Right hindlimb (tissue), 1 donor: ENCODE measurements around the gene FOXM1.

Experiments used
- DNase-seq: peaks from one replicate; pipeline ENCODE4 v3.0.0-alpha.2; 2018

The FOXM1 gene, protein sequence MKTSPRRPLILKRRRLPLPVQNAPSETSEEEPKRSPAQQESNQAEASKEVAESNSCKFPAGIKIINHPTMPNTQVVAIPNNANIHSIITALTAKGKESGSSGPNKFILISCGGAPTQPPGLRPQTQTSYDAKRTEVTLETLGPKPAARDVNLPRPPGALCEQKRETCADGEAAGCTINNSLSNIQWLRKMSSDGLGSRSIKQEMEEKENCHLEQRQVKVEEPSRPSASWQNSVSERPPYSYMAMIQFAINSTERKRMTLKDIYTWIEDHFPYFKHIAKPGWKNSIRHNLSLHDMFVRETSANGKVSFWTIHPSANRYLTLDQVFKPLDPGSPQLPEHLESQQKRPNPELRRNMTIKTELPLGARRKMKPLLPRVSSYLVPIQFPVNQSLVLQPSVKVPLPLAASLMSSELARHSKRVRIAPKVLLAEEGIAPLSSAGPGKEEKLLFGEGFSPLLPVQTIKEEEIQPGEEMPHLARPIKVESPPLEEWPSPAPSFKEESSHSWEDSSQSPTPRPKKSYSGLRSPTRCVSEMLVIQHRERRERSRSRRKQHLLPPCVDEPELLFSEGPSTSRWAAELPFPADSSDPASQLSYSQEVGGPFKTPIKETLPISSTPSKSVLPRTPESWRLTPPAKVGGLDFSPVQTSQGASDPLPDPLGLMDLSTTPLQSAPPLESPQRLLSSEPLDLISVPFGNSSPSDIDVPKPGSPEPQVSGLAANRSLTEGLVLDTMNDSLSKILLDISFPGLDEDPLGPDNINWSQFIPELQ

GRCh38 chr12:2877047-2877952 is at the start of gene FOXM1, which contains the start of gene RHNO1:
FOXM1 (minus strand) TSS chr12:2877174; CDS start chr12:2874478, 2,696 bp downstream.
RHNO1 (plus strand) TSS chr12:2877223; CDS start chr12:2885367, 8,144 bp downstream.
- DNase-seq, result peak; percentile 94

- DNase-seq, result no peak
Measured at GRCh38 chr12:2925322-2925995, 48.5 kb upstream of the FOXM1 start.

DNA sequence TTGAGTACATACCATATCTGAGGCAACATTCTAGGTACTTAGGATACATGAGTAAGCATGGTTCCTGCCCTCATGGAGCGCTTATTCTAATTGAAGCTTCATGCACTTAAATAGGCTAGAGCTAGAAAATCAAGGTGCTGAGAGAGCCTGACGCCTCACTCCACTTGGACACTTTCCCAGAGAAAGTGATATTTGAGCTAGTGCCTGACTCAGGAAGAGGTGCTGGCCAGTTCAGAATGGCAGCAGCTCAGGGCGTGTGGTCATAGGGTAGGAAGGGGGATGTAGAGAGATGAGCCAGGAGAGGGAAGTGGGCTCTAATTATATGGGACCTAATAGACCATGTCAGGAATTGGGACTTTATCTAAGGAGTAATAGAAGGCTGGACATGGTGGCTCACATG is 47.0 kb upstream of the FOXM1 start:
- DNase-seq, result no peak

GRCh38 chr12:2923057-2923456 is 46.1 kb upstream of the FOXM1 start:
- DNase-seq, result no peak

- DNase-seq, result no peak
Measured at GRCh38 chr12:2922329-2922728, 45.4 kb upstream of the FOXM1 start.

GRCh38 chr12:2919249-2919648 is 42.3 kb upstream of the FOXM1 start:
- DNase-seq, result no peak

DNA sequence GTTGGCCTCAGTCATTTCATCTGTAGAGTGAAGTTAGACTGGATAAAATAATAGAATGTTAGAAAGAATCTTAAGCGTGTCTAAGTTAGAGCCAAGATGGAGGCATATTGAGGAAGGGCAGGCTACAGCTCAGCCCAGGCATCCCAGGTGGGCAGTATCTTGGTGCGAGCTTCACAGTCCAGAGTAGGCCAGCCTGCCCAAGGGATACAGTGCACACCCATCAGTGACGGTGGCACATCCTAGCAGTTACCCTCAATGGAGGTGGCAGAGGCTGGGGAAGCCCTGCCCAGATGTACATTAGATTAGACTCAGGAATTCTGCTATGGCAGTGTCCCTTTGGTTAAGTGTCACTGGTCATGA is 35.2 kb upstream of the FOXM1 start:
- DNase-seq, result no peak

DNA sequence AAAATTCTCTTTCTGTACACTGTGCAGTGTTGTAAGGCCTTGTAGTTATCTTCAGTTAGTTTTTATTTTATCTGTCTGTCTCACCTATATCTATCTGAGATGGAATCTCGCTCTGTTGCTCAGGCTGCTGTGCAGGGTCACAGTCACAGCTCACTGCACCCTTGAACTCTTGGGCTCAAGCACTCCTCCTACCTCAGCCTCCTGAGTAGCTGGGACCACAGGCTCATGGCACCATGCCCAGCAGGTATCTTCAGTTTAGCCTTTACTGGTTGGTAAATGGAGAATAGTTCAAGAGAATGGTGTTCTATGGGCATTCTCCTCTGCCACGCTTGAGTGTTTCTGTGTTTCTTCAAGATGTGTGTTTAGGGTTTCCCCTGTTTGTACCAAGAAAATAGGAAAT is 27.3 kb upstream of the FOXM1 start:
- no peak for DNase-seq

- DNase-seq, result no peak
Measured at GRCh38 chr12:2902272-2902880, 25.4 kb upstream of the FOXM1 start.

- DNase-seq, result no peak
Measured at GRCh38 chr12:2900642-2901041, 23.7 kb upstream of the FOXM1 start.

DNA sequence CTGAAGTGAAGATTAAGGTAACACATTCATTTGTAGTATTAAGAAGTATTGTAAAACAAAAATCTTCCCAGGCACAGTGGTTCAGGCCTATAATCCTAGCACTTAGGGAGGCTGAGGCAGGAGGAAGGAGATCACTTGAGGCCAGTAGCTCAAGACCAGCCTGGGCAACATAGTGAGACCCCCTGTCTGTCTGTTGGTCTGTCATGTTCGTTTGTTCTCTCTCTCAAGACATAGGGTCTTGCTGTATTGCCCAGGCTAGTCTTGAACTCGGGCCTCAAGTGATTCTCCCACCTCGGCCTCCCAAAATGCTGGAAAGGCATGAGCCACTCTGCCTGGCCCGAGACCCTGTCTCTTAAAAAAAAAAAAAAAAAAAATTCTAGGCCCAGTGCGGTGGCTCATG is 20.4 kb upstream of the FOXM1 start:
- no peak for DNase-seq

DNA sequence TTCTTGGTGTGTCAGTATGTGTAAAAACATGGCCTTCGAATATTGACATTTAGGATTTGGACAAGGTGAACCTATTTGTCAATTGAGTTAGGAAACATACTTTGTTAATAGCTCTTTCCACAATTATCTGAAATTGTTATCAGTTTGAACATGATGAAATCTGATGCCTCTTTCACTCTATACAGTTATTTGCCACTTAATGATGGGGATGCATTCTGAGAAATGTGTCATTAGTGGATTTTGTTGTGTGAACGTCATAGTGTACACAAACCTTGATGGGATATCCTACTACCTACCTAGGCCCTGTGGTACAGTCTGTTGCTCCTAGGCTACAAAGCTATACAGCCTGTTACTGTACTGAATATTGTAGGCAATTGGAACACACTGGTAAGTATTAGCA is 18.5 kb upstream of the FOXM1 start:
- no peak for DNase-seq

DNA sequence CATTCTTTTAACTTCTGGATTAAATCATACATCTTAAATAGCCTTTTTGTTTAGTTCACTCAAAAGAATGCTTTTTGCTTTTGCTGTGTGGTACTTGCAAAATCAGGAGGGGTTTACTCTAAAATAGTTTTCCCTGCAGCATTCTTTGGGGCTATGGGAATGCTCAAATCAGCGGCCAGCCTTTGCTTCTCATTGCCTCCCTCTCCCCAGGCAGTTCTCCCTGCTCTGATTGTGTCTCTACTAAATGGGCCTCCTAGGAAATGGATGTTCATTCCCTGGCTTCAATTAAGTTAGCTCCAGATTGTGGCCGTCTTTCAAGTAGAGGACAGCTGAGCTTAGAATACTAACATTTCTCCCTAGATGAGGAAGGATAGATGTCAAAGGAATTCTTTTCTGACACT is 18.1 kb upstream of the FOXM1 start:
- no peak for DNase-seq

- DNase-seq, result peak; percentile 40
Measured at GRCh38 chr12:2893007-2893406, 16.0 kb upstream of the FOXM1 start.

DNA sequence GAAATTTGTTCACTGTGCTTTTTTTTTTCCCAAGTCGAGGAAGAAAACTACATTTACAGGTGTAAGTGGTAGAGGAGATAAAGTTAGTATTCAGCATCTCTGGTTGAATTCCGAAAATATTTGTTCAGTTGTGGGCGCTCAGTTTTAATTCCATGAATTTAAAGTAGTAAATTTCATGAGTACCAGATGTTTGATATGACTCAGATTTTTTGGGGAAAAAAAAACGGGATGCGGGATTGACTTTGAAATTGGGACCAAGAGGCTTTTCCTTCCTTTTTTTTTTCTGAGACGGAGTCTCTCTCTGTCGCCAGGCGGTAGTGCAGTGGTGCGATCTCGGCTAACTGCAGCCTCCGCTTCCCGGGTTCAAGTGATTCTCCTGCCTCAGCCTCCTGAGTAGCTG is 15.3 kb upstream of the FOXM1 start:
- DNase-seq, result no peak

DNA sequence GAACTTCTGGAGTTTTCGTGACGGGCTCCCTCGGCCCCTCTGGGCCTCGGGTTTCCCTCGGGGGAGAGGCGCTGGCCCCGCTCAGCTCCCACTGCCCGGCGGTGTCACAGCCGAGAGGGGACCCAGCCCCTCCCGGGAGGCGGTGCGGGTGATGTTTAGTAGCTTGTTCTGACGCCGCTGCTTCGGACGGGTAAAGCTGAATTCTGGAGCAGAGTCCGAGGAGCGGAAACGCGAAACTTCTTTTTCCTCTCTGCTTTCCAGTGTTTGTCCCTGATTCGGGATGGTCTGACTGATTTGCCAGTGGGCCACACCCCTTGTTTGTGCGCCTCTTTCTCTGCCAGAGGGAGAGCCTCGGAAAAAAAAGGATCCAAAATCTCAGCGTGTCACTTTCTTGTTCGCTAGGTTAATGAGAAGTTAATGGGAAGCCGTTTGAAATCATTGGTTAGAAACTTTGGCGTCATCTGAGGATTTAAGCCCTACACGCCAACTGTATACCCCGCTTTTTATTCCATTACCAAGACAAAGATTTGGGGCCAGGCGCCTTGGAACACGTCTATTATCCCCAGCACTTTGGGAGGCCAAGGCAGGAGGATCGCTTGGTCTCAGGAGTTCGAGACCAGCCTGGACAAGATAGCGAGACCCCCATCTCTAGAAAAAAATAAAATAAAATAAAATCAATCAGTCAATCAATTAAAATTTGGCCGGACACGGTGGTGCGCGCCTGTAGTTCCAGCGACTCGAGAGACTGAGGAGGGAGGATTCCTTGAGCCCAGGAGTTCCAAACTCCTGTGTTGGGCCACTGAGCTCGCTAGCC is 14.5 kb upstream of the FOXM1 start:
- peak; percentile 78 for DNase-seq

GRCh38 chr12:2890388-2891239 is 13.6 kb upstream of the FOXM1 start, which contains the start of gene TULP3:
TULP3 (plus strand) TSS chr12:2890891; CDS start chr12:2890948, 57 bp downstream.
- DNase-seq, result peak; percentile 99

DNA sequence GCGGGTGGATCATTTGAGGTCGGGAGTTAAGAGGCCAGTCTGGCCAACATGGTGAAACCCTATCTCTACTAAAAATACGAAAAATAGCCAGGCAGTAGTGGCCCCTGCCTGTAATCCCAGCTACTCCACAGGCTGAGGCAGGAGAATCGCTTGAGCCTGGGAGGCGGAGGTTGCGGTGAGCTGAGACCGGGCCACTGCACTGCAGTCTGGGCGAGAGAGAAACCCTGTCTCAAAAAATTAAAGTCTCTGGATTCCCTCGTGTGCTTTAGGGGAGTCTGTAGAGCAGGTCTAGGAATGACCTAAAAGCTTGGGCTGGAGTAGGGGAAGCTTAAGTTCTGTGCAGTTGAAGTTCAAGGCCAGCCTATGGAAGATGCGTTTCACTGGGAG is 13.0 kb upstream of the FOXM1 start:
- peak; percentile 15 for DNase-seq

DNA sequence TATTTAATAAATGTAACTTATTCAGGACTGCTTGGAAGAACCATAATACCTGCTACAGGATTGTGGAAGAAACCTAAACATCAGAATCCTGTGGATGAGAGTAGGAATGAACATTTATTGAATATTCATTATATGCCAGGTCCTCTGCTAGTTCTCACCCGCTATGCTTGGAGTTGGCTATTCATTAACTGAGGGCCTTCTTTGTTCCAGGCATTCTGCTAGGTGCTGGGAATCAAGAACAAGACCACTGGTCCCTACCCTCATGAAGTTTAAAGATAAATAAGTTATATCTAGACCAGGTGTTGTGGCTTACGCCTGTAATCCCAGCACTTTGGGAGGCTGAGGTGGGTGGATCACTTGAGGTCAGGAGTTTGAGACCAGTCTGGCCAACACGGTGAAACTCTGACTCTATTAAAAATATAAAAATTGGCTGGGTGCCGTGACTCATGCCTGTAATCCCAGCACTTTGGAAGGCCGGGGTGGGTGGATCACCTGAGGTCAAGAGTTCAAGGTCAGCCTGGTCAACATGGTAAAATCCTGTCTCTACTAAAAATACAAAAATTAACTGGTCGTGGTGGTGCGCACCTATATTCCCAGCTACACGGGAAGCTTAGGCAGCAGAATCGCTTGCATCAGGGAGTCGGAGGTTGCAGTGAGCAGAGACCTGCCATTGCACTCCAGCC is 9.9 kb upstream of the FOXM1 start:
- DNase-seq, result no peak
